SU-DHL-6 (cell line): Measurements from ENCODE around the gene AIFM1.

Source experiments
- H2AFZ ChIP-seq: fragments of 200-600 bp; sonication (generic); 2 replicates; pipeline ENCODE4 v1.6.1; 2014; ENCODE audit warnings: low read depth, mild to moderate bottlenecking, moderate library complexity, mixed read lengths, antibody characterized with exemption, low read length; ENCODE audit not compliant: severe bottlenecking
- H3F3A ChIP-seq: fragments of 200-600 bp; shearing (Covaris generic); 2 replicates; pipeline ENCODE4 v1.6.0; 2016; ENCODE audit warnings: antibody characterized with exemption, mild to moderate bottlenecking; ENCODE audit not compliant: insufficient read depth
- H3K27ac ChIP-seq: fragments of 200-600 bp; sonication (generic); 2 replicates; pipeline ENCODE4 v1.5.1; 2016; ENCODE audit warnings: low read depth, mild to moderate bottlenecking, low read length, moderate library complexity, mixed read lengths
- H3K27me3 ChIP-seq: fragments of 200-600 bp; sonication (generic), shearing (Covaris generic); 2 replicates; pipeline ENCODE4 v1.6.0; 2014; ENCODE audit warnings: mild to moderate bottlenecking, low read length
- H3K36me3 ChIP-seq: fragments of 200-600 bp; sonication (generic); 2 replicates; pipeline ENCODE4 v1.6.1; 2014; ENCODE audit warnings: mild to moderate bottlenecking, low read length, mixed read lengths
- H3K4me2 ChIP-seq: fragments of 300-600, 200-600 bp; shearing (Covaris generic), sonication (generic); 2 replicates; pipeline ENCODE4 v1.6.0; 2014; ENCODE audit warnings: low read length, low read depth, mild to moderate bottlenecking; ENCODE audit not compliant: poor library complexity, severe bottlenecking
- H3K4me3 ChIP-seq: fragments of 200-600 bp; sonication (generic); 2 replicates; pipeline ENCODE4 v1.5.1; 2014; ENCODE audit warnings: antibody characterized with exemption, low read length, mild to moderate bottlenecking, mixed read lengths; ENCODE audit not compliant: insufficient read depth, poor library complexity, severe bottlenecking
- H3K79me2 ChIP-seq: fragments of 200-600 bp; sonication (generic); 2 replicates; pipeline ENCODE4 v1.6.1; 2014; ENCODE audit warnings: mild to moderate bottlenecking, low read length, moderate library complexity; ENCODE audit not compliant: insufficient read depth
- H3K9ac ChIP-seq: fragments of 200-600 bp; sonication (generic); 2 replicates; pipeline ENCODE4 v1.7.0; 2014; ENCODE audit warnings: mild to moderate bottlenecking, low read length
- H3K9me2 ChIP-seq: fragments of 200-600 bp; sonication (generic); replicated peaks from 2 replicates; pipeline ENCODE4 v1.6.1; 2014; ENCODE audit warnings: low read length; ENCODE audit not compliant: insufficient read depth
- H3K9me3 ChIP-seq: fragments of 200-600 bp; sonication (generic); 2 replicates; pipeline ENCODE4 v1.6.1; 2014; ENCODE audit warnings: low read length, mixed read lengths; ENCODE audit not compliant: insufficient read depth
- H4K20me1 ChIP-seq: fragments of 200-600 bp; sonication (generic); 2 replicates; pipeline ENCODE4 v1.6.1; 2014; ENCODE audit warnings: low read depth, mild to moderate bottlenecking, antibody characterized with exemption, low read length, moderate library complexity, mixed read lengths
- CTCF ChIP-seq: fragments of 200-600 bp; sonication (generic); IDR thresholded peaks from one replicate; pipeline ENCODE4 v1.5.1; 2017; ENCODE audit warnings: antibody characterized with exemption, mild to moderate bottlenecking, low read length, moderate library complexity; ENCODE audit not compliant: insufficient read depth, poor library complexity, severe bottlenecking
- EZH2phosphoT487 ChIP-seq: fragments of 200-600 bp; sonication (generic), shearing (Covaris generic); conservative IDR thresholded peaks from 2 replicates; pipeline ENCODE4 v1.6.1; 2018; ENCODE audit warnings: mild to moderate bottlenecking, antibody characterized with exemption, low read length, moderate library complexity, mixed read lengths

The AIFM1 gene

GRCh38 chrX:130165703-130166502 lies at the start of gene AIFM1:
Gene AIFM1 (minus strand): TSS chrX:130165841. CDS start chrX:130165656, 185 bp downstream.
- no peaks in the 10 kb centered on the region for H3K36me3 ChIP-seq
- H3K79me2 ChIP-seq = peaks cover 36% of the 10 kb centered on the region
- H3K9me3 ChIP-seq = no peaks in the 10 kb centered on the region
- peak within 1 kb of the TSS; percentile 95 for H3K27ac ChIP-seq
- peak within 1 kb of the TSS; percentile 98 for H3K4me3 ChIP-seq
- H2AFZ ChIP-seq = no peak within 1 kb of the TSS
- no peak for TF ChIP-seq EZH2phosphoT487
- TF ChIP-seq CTCF = no peak
- H3K4me2 ChIP-seq = peak within 1 kb of the TSS; percentile 91
- no peaks in the 10 kb centered on the region for H3K9me2 ChIP-seq
- peaks cover 11% of the 10 kb centered on the region; the same call in 1 of the 2 replicates for H3F3A ChIP-seq
- no peaks in the 10 kb centered on the region for H3K27me3 ChIP-seq
- H4K20me1 ChIP-seq = no peaks in the 10 kb centered on the region
- H3K9ac ChIP-seq = peak within 1 kb of the TSS; percentile 82

- no peak overlapping the region for H3K4me2 ChIP-seq
- no peak overlapping the region for H3K27ac ChIP-seq
- H3K27me3 ChIP-seq = no peaks in the 10 kb centered on the region
- no peak overlapping the region for H3K9ac ChIP-seq
- H3K79me2 ChIP-seq = no peaks in the 10 kb centered on the region
- TF ChIP-seq CTCF = no peak
- no peak for TF ChIP-seq EZH2phosphoT487
- peaks cover 14% of the 10 kb centered on the region; the same call in 1 of the 2 replicates for H3K36me3 ChIP-seq
- no peaks in the 10 kb centered on the region for H4K20me1 ChIP-seq
- H3F3A ChIP-seq = no peaks in the 10 kb centered on the region
- H2AFZ ChIP-seq = no peak overlapping the region
- H3K9me3 ChIP-seq = no peaks in the 10 kb centered on the region
- no peaks in the 10 kb centered on the region for H3K9me2 ChIP-seq
- no peak overlapping the region for H3K4me3 ChIP-seq
Observed at GRCh38 chrX:130213376-130213775, 47.7 kb upstream of the AIFM1 start.

GRCh38 chrX:130212371-130212770 lies 46.7 kb upstream of the AIFM1 start:
- Histone ChIP-seq H3K36me3 (peaks cover 13% of the 10 kb centered on the region; the same call in 1 of the 2 replicates), H4K20me1 (no peaks in the 10 kb centered on the region), H3K4me3 (no peak overlapping the region), H3K4me2 (no peak overlapping the region), H3K9ac (no peak overlapping the region), H3F3A (no peaks in the 10 kb centered on the region), H3K9me3 (no peaks in the 10 kb centered on the region), H3K79me2 (no peaks in the 10 kb centered on the region), H3K27ac (no peak overlapping the region), H2AFZ (no peak overlapping the region), H3K9me2 (no peaks in the 10 kb centered on the region), H3K27me3 (no peaks in the 10 kb centered on the region)
- TF ChIP-seq EZH2phosphoT487 = no peak
